ENCODE measurements around the gene SPINK6. TPM values are rescaled to one million over a fixed set of nuclear protein-coding genes. Genes with fewer than 3 reads are reported as not detected.

SPINK6 gene
- total RNA-seq, 1 experiment from 2014 or later, result not detected

DNA sequence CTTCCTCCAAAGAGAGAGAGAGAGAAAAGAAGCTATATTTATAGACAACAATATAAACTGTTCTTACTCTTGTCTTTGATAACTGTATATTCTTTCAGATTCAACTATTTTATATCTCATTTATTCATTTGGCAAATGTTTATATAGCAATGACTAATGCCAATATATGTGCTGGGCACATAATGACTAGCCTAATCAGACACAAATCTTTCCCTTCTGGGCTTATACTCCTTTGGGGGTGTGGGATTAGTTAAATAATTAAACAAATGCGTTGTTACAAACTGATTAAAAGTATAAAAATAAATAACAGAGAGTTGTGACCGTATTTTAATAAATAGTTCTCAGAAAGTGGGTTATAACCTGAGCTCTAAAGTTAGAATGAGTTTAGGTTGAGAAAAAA, 30.5 kb upstream of the SPINK6 start:
- POLR2A ChIA-PET (ENCODE audit: low non-redundant PET), result no interaction called here
- TF ChIP-seq, protein P1, sequence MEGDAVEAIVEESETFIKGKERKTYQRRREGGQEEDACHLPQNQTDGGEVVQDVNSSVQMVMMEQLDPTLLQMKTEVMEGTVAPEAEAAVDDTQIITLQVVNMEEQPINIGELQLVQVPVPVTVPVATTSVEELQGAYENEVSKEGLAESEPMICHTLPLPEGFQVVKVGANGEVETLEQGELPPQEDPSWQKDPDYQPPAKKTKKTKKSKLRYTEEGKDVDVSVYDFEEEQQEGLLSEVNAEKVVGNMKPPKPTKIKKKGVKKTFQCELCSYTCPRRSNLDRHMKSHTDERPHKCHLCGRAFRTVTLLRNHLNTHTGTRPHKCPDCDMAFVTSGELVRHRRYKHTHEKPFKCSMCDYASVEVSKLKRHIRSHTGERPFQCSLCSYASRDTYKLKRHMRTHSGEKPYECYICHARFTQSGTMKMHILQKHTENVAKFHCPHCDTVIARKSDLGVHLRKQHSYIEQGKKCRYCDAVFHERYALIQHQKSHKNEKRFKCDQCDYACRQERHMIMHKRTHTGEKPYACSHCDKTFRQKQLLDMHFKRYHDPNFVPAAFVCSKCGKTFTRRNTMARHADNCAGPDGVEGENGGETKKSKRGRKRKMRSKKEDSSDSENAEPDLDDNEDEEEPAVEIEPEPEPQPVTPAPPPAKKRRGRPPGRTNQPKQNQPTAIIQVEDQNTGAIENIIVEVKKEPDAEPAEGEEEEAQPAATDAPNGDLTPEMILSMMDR (conservative IDR thresholded peaks at IDR 0.05; ENCODE audit: low read depth, low read length), result no peak
- TF ChIP-seq EZH2 (IDR thresholded peaks at IDR 0.05; ENCODE audit: borderline replicate concordance, low read depth, low read length, poor library complexity, severe bottlenecking), result no peak
- Histone ChIP-seq H3K4me3 (ENCODE audit: low read depth, low read length, poor library complexity, severe bottlenecking) (no peak overlapping the region), H3K4me1 (ENCODE audit: insufficient read depth, low read length, poor library complexity, severe bottlenecking) (no peaks in the 10 kb centered on the region), H3K9me3 (ENCODE audit: low read depth, low read length, poor library complexity, severe bottlenecking) (no peaks in the 10 kb centered on the region), H3K27ac (ENCODE audit: low read depth, low read length, poor library complexity, severe bottlenecking) (no peak overlapping the region), H3K27me3 (replicated peaks; ENCODE audit: insufficient read depth, low read depth, low read length, poor library complexity) (peaks cover 39% of the 10 kb centered on the region), H3K36me3 (ENCODE audit: insufficient read depth, low read length, poor library complexity, severe bottlenecking) (no peaks in the 10 kb centered on the region)
- DNase-seq (ENCODE audit: low spot score), result no peak
- intact Hi-C loops (cut with micrococcal nuclease; ENCODE audit: unreplicated experiment), result loop anchor here (10.0 kb wide), 3 partner anchors 272 to 942 kb away; no protein-coding TSS in a partner anchor
- CTCF ChIA-PET, result no interaction called here
- no TSS peak for BruUV-seq (replicated peaks)

DNA sequence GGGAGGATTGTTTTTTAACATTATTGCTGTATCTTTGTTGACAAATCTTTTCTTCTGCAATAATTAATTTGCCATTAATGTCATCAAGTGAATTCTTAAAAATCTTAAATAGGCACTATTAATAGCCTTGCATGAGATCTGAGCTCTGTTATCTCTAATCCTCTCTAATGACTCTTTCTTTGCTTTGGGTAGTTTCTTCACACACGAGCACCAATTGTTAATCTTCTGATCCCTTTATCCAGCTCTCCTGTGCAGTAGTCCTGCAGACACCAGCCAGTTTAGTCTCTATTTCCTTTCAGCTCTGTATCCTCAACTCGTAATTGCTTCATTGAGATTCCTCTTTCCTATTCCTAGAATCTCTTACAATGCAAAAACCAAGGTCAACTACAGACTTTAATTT, 26.4 kb upstream of the SPINK6 start:
- ChIA-PET CTCF (no interaction called here), POLR2A (ENCODE audit: low non-redundant PET) (no interaction called here)
- Histone ChIP-seq H3K9me3 (ENCODE audit: low read depth, low read length, poor library complexity, severe bottlenecking) (no peaks in the 10 kb centered on the region), H3K27me3 (replicated peaks; ENCODE audit: insufficient read depth, low read depth, low read length, poor library complexity) (peaks cover 29% of the 10 kb centered on the region), H3K36me3 (ENCODE audit: insufficient read depth, low read length, poor library complexity, severe bottlenecking) (no peaks in the 10 kb centered on the region), H3K4me1 (ENCODE audit: insufficient read depth, low read length, poor library complexity, severe bottlenecking) (no peaks in the 10 kb centered on the region), H3K4me3 (ENCODE audit: low read depth, low read length, poor library complexity, severe bottlenecking) (no peak overlapping the region), H3K27ac (ENCODE audit: low read depth, low read length, poor library complexity, severe bottlenecking) (no peak overlapping the region)
- BruUV-seq (replicated peaks), result no TSS peak
- no peak for DNase-seq (ENCODE audit: low spot score)
- no peak for TF ChIP-seq EZH2 (IDR thresholded peaks at IDR 0.05; ENCODE audit: borderline replicate concordance, low read depth, low read length, poor library complexity, severe bottlenecking)
- TF ChIP-seq, protein P1 (conservative IDR thresholded peaks at IDR 0.05; ENCODE audit: low read depth, low read length), result no peak
- intact Hi-C loops (cut with micrococcal nuclease; ENCODE audit: unreplicated experiment), result loop anchor here (10.0 kb wide), 3 partner anchors 268 to 938 kb away; no protein-coding TSS in a partner anchor

DNA sequence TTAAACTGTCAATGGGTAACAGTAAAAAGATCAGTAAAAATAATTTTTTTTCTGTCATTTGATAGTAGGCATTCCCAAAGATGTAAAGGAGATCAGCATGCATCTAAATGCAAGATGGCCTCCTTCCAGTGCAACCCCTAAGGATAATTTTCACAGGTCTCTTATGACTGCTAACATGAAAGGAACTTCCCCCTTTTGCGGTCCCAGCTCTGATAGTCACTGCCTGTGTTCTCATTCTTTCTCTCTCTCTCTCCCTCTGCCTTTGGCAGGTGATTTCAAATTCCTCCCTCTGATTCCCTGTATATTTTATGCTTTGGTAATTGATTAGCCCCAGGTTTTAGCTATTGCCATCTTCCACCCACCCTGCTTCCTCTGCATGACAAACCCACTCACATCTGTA, 25.6 kb upstream of the SPINK6 start:
- Histone ChIP-seq H3K4me3 (ENCODE audit: low read depth, low read length, poor library complexity, severe bottlenecking) (no peak overlapping the region), H3K27me3 (replicated peaks; ENCODE audit: insufficient read depth, low read depth, low read length, poor library complexity) (peaks cover 29% of the 10 kb centered on the region), H3K27ac (ENCODE audit: low read depth, low read length, poor library complexity, severe bottlenecking) (no peak overlapping the region), H3K36me3 (ENCODE audit: insufficient read depth, low read length, poor library complexity, severe bottlenecking) (no peaks in the 10 kb centered on the region), H3K4me1 (ENCODE audit: insufficient read depth, low read length, poor library complexity, severe bottlenecking) (no peaks in the 10 kb centered on the region), H3K9me3 (ENCODE audit: low read depth, low read length, poor library complexity, severe bottlenecking) (no peaks in the 10 kb centered on the region)
- intact Hi-C loops (cut with micrococcal nuclease; ENCODE audit: unreplicated experiment), result loop anchor here (10.0 kb wide), 3 partner anchors 268 to 938 kb away; no protein-coding TSS in a partner anchor
- no peak for DNase-seq (ENCODE audit: low spot score)
- no TSS peak for BruUV-seq (replicated peaks)
- CTCF ChIA-PET, result no interaction called here
- no peak for TF ChIP-seq EZH2 (IDR thresholded peaks at IDR 0.05; ENCODE audit: borderline replicate concordance, low read depth, low read length, poor library complexity, severe bottlenecking)
- TF ChIP-seq, protein P1 (conservative IDR thresholded peaks at IDR 0.05; ENCODE audit: low read depth, low read length), result no peak
- POLR2A ChIA-PET (ENCODE audit: low non-redundant PET), result no interaction called here
